ENCODE results near the gene FRS2. TPM values are rescaled to one million over a fixed set of nuclear protein-coding genes. Genes with fewer than 3 reads are reported as not detected.

Gene FRS2
- total and polyA plus RNA-seq, 9 of the 15 experiments (the other 6 are each of a cell fraction or from before 2014, with no cell fraction given) = 1.0 to 9.1 (median 6.0) TPM

DNA sequence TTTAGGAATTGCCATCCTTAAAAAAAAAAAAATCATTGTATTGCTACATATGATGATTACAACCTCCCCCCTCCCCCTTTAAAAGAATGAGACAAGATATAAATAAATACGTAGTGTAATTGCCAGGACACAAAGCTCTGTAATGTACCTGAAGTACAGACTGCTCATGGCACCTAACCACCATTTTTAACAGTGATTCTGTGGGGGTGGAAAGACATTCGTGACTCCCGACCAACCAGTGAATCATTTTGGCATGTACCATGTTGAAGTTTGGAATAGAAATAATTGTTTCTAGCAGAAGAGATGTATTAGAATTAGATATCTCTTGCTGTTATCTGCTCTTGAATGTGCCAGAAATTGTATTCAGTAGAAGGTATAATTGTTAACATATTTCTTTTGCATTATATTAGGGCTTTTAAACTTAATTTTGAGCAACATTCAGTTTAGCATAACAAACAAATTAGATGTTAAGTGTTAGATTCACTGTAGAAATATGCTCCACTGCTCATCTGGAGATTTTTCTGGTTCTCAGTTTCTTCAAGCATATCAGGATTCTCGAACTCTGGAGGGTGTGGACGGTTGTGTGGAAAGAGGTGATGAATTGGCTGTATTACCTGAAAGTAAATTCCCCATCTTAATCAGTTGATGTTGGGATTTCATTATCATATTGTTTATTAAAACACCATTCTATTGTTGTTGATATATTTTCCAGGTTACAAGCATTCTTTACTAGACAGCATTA, 31.1 kb downstream of the FRS2 start:
- H2AFZ ChIP-seq (ENCODE audit: low read depth, low read length) = no peak overlapping the region
- POLR2A ChIA-PET = interaction anchor here (0.6 to 2.0 kb wide), 2 partner anchors 11 kb away, joined by 3 to 4 read pairs; no protein-coding TSS in a partner anchor
- TF ChIP-seq, protein P1, sequence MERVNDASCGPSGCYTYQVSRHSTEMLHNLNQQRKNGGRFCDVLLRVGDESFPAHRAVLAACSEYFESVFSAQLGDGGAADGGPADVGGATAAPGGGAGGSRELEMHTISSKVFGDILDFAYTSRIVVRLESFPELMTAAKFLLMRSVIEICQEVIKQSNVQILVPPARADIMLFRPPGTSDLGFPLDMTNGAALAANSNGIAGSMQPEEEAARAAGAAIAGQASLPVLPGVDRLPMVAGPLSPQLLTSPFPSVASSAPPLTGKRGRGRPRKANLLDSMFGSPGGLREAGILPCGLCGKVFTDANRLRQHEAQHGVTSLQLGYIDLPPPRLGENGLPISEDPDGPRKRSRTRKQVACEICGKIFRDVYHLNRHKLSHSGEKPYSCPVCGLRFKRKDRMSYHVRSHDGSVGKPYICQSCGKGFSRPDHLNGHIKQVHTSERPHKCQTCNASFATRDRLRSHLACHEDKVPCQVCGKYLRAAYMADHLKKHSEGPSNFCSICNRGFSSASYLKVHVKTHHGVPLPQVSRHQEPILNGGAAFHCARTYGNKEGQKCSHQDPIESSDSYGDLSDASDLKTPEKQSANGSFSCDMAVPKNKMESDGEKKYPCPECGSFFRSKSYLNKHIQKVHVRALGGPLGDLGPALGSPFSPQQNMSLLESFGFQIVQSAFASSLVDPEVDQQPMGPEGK (CRISPR knock-in tag; IDR thresholded peaks at IDR 0.05; ENCODE audit: borderline replicate concordance) = no peak
- TF ChIP-seq GATAD2B (IDR thresholded peaks at IDR 0.05; ENCODE audit: borderline replicate concordance) (no peak), ZNF316 (IDR thresholded peaks at IDR 0.05) (no peak)
- no peak for FAIRE-seq
- H3K9me1 ChIP-seq (ENCODE audit: control insufficient read depth, insufficient read depth, low read length) = no peaks in the 10 kb centered on the region
- 66% methylated on average over 5 of the region's 5 CpGs for WGBS (ENCODE audit: insufficient coverage, low coverage, missing lambda C conversion rate)
- H3K4me1 ChIP-seq (replicated peaks in 1 of 2; ENCODE audit: control insufficient read depth in 2 of 2, insufficient read depth in 2 of 2, low read length in 2 of 2) = no peaks in the 10 kb centered on the region
- CTCF ChIA-PET (ENCODE audit: low intra/inter-chr PET ratio) = no interaction called here
- no peak for ATAC-seq
- intact Hi-C loops (cut with micrococcal nuclease) = no loop called here
- no peak overlapping the region for H3K9ac ChIP-seq (ENCODE audit: insufficient read depth in 1 of 2, low read depth in 2 of 2, low read length in 2 of 2)
- H4K20me1 ChIP-seq (replicated peaks; ENCODE audit: control insufficient read depth, insufficient read depth, low read length) = no peaks in the 10 kb centered on the region
- no TSS peak for BruUV-seq (replicated peaks)
- no peaks in the 10 kb centered on the region for H3K27me3 ChIP-seq (ENCODE audit: control insufficient read depth in 2 of 2, insufficient read depth in 2 of 2, low read length in 2 of 2)
- in situ Hi-C loops (cut with MboI) = no loop called here
- H3K9me3 ChIP-seq (replicated peaks; ENCODE audit: control insufficient read depth, insufficient read depth, low read depth, low read length) = no peaks in the 10 kb centered on the region
- H3K36me3 ChIP-seq (ENCODE audit: control insufficient read depth, insufficient read depth, low read length) = no peaks in the 10 kb centered on the region
- H3K27ac ChIP-seq (ENCODE audit: extremely low read depth, low read depth, low read length) = no peak overlapping the region
- H3K4me3 ChIP-seq = no peak overlapping the region
- no peak overlapping the region for H3K4me2 ChIP-seq (ENCODE audit: insufficient read depth, low read length)
- DNase-seq (ENCODE audit: extremely low read depth in 1 of 4, low spot score in 3 of 4) = no peak
- H3K79me2 ChIP-seq (ENCODE audit: control insufficient read depth, insufficient read depth, low read length) = peaks cover 51% of the 10 kb centered on the region; the same call in 2 of the 3 replicates

All from K562 (cell line).